Left ventricle myocardium inferior (tissue), 1 donor: ENCODE results near the gene C1orf50. TPM values are rescaled to one million over a fixed set of nuclear protein-coding genes. Genes with fewer than 3 reads are reported as not detected.

Source experiments
- DNase-seq: peaks from one replicate; pipeline ENCODE4 v3.0.0-alpha.2; 2020
- H3K27ac ChIP-seq: fragments of 200-600 bp; replicated peaks from 2 replicates; pipeline ENCODE4 v1.8.0; 2021
- H3K27me3 ChIP-seq: fragments of 200-600 bp; 2 replicates; pipeline ENCODE4 v1.8.0; 2021; ENCODE audit warnings: low read depth
- H3K36me3 ChIP-seq: fragments of 200-600 bp; 2 replicates; pipeline ENCODE4 v1.8.0; 2021
- H3K4me1 ChIP-seq: fragments of 200-600 bp; 2 replicates; pipeline ENCODE4 v1.8.0; 2021
- H3K4me3 ChIP-seq: fragments of 200-600 bp; 2 replicates; pipeline ENCODE4 v1.8.0; 2021; ENCODE audit warnings: mild to moderate bottlenecking, moderate library complexity
- H3K9me3 ChIP-seq: fragments of 200-600 bp; replicated peaks from 2 replicates; pipeline ENCODE4 v1.8.0; 2021
- intact Hi-C: fragments of 100-400 bp; cut with micrococcal nuclease; formaldehyde crosslinking; loops from one replicate; pipeline ENCODE4 v1.11.0; 2022
- total RNA-seq: library from RNA; stranded (reverse); fragmentation: NEBNext Ultra II Directional; extraction: Animal tissue kit (Norgen Biotek cat#: 25700); gene quantifications from one replicate; pipeline ENCODE4 v1.2.1, GENCODE V29; 2021
- TF ChIP-seq, protein P1 (sequence below): fragments of 200-600 bp; IDR thresholded peaks from 2 replicates; pipeline ENCODE4 v1.8.0; 2021; ENCODE audit warnings: antibody characterized with exemption, mild to moderate bottlenecking, borderline replicate concordance
- donor health status: DM: no; HTN: yes; CAD: no; lungs with severe emphysema.

Gene C1orf50
- total RNA-seq, 1 donor from 2014 or later = 7.8 TPM

DNA sequence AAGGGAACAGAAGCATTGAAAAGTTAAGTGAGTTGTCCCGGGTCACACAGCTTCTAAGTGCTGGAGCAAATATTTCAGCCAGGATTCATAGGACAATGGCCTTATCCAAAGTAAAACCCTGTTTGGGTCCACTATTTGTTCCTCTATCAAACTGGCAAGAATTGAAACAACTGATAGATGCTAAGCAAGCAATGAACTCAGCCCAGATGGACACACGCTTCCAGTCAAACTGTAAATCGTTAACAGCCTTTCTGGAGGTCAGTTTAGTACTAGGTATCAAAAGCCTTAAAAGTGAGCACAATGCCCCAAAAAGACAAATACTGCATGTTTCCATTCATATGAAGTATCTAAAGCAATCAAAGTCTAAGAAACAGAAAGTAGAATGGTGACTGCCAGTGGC is 50.9 kb downstream of the C1orf50 start:
- Histone ChIP-seq H3K9me3 (no peaks in the 10 kb centered on the region), H3K27me3 (no peaks in the 10 kb centered on the region), H3K4me3 (peak overlapping the region; percentile 71), H3K36me3 (peaks cover 8% of the 10 kb centered on the region), H3K27ac (no peak overlapping the region), H3K4me1 (peaks cover 29% of the 10 kb centered on the region)
- intact Hi-C loops = no loop called here
- TF ChIP-seq, protein P1, sequence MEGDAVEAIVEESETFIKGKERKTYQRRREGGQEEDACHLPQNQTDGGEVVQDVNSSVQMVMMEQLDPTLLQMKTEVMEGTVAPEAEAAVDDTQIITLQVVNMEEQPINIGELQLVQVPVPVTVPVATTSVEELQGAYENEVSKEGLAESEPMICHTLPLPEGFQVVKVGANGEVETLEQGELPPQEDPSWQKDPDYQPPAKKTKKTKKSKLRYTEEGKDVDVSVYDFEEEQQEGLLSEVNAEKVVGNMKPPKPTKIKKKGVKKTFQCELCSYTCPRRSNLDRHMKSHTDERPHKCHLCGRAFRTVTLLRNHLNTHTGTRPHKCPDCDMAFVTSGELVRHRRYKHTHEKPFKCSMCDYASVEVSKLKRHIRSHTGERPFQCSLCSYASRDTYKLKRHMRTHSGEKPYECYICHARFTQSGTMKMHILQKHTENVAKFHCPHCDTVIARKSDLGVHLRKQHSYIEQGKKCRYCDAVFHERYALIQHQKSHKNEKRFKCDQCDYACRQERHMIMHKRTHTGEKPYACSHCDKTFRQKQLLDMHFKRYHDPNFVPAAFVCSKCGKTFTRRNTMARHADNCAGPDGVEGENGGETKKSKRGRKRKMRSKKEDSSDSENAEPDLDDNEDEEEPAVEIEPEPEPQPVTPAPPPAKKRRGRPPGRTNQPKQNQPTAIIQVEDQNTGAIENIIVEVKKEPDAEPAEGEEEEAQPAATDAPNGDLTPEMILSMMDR = no peak
- no peak for DNase-seq

DNA sequence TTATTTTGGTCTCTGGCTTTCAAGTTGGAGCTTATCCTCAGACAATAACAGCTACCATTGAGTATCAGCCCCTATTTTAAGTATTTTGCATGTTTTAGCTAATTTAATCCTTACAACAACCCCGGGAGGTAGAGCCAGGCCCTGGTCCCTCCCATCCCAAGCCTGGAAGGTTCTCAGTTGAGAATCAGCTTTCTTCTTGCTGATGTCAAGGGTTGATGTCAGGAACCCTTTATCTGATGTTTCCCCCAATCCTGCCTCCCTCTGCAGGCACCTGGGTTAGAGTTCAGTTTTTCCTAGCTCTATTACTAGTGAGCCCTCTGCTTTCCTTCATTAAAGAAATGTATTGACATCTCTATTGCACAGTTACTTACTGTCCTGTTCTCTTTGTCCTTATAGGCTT is 53.8 kb downstream of the C1orf50 start:
- no peak overlapping the region for H3K4me3 ChIP-seq
- no peaks in the 10 kb centered on the region for H3K27me3 ChIP-seq
- no peak overlapping the region for H3K27ac ChIP-seq
- DNase-seq = no peak
- no peaks in the 10 kb centered on the region for H3K36me3 ChIP-seq
- H3K4me1 ChIP-seq = peaks cover 30% of the 10 kb centered on the region
- intact Hi-C loops = no loop called here
- TF ChIP-seq, protein P1 = no peak
- H3K9me3 ChIP-seq = no peaks in the 10 kb centered on the region

DNA sequence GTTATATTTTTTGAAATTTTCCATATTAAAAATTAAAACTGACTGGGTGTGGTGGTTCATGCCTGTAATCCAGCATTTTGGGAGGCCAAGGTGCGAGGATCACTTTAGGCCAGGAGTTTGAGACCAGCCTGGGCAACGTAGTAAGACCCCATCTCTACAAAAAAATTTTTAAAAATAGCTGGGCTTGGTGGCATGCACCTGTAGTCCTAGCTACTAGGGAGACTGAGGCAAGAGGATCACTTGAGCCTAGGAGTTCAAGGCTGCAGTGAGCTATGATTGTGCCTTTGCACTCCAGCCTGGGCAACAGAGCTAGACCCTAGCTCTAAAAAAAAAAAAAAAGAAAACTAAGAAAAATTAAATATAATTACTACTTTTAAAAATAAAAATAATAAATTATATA is 54.6 kb downstream of the C1orf50 start:
- no peak for DNase-seq
- TF ChIP-seq, protein P1 = no peak
- intact Hi-C loops = no loop called here

DNA sequence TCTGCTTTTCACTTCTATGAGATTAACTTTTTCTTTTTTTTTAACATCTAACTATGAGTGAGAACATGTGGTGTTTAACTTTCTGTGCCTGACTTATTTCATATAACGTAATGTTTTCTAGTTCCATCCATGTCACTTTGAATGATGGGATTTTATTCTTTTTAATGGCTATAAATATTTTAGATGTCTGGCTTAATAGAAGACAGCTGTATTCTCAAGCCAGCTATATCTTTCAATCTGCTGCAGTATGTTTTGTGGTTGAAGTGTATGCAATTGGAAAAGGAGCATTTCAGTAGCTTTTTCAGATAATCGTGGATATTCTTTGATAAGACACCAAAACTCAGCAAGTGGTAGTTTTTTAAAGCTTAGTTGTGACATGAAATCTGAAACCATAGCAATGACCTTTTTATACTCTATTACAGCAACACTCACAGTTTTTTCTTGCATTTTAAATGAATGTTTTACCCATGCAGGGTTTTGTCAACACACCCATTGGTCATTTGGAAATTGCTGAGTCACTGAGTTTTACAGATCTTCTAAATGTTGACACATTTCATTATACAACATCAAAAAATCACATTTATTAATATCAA is 55.8 kb downstream of the C1orf50 start:
- no peaks in the 10 kb centered on the region for H3K27me3 ChIP-seq
- no peaks in the 10 kb centered on the region for H3K9me3 ChIP-seq
- no peak overlapping the region for H3K27ac ChIP-seq
- H3K4me3 ChIP-seq = no peak overlapping the region
- intact Hi-C loops = no loop called here
- H3K4me1 ChIP-seq = peaks cover 15% of the 10 kb centered on the region
- peaks cover 4% of the 10 kb centered on the region for H3K36me3 ChIP-seq
- TF ChIP-seq, protein P1 = no peak
- no peak for DNase-seq

More for the DNA sequence above, 54.6 kb downstream of the C1orf50 start:
- Histone ChIP-seq H3K4me3 (no peak overlapping the region), H3K4me1 (peaks cover 21% of the 10 kb centered on the region), H3K9me3 (no peaks in the 10 kb centered on the region), H3K36me3 (no peaks in the 10 kb centered on the region), H3K27me3 (no peaks in the 10 kb centered on the region), H3K27ac (no peak overlapping the region)

DNA sequence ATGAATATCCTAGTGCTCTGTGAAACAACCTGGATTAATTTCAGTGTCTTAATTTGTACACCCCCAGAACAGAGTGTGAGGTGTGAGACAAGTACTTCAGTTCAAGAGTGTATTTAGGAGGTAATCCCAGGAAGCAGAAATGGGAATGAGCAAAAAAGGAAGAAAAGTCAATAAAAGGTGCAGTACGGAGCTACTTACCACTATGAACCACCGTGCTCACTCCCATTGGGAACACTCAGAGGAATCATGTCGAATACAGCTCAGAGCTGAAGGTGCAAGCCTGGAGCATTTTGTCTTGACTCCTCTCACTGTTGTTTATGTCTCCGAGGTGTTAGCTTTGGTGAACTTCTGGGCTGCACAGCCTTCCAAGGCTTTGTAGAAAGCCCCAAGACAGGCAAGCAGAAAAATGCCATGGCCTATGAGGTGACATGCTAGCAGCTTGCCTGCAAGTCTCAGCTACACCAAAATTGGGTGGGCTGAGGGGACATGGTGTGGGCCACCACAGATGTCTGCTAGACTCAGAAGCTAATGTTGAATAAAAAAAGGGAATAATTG is 57.5 kb downstream of the C1orf50 start:
- TF ChIP-seq, protein P1 = no peak
- Histone ChIP-seq H3K9me3 (no peaks in the 10 kb centered on the region), H3K27me3 (no peaks in the 10 kb centered on the region), H3K36me3 (peaks cover 4% of the 10 kb centered on the region), H3K4me3 (no peak overlapping the region), H3K27ac (no peak overlapping the region), H3K4me1 (peaks cover 10% of the 10 kb centered on the region)
- intact Hi-C loops = no loop called here
- DNase-seq = no peak
